ENCODE data around the gene RAB30.
"Not testable (repeated sequence)": the region's sequence is repeated elsewhere in the genome, so short reads cannot be mapped to it uniquely, and the experiment has no call there.

The RAB30 gene

GRCh38 chr11:83009999-83010398, 61.7 kb downstream of the RAB30 start:
- DNase-seq (ENCODE audit: low spot score): no peak

- DNase-seq (ENCODE audit: low spot score): not testable (repeated sequence)
Observed at GRCh38 chr11:83009136-83009535, 62.6 kb downstream of the RAB30 start.

- DNase-seq (ENCODE audit: low spot score): no peak
Observed at GRCh38 chr11:83008581-83008923, 63.1 kb downstream of the RAB30 start.

- DNase-seq (ENCODE audit: low spot score): no peak
Observed at GRCh38 chr11:83007909-83008580, 63.7 kb downstream of the RAB30 start.

- no peak for DNase-seq (ENCODE audit: low spot score)
Observed at GRCh38 chr11:83007477-83007876, 64.2 kb downstream of the RAB30 start.

GRCh38 chr11:83006877-83007330, 64.8 kb downstream of the RAB30 start:
- no peak for DNase-seq (ENCODE audit: low spot score)

- DNase-seq (ENCODE audit: low spot score): no peak
Observed at GRCh38 chr11:83004746-83005556, 66.7 kb downstream of the RAB30 start.

- no peak for DNase-seq (ENCODE audit: low spot score)
Observed at GRCh38 chr11:83002522-83002921, 69.2 kb downstream of the RAB30 start.

- DNase-seq (ENCODE audit: low spot score): no peak
Observed at GRCh38 chr11:83002053-83002452, 69.6 kb downstream of the RAB30 start.

GRCh38 chr11:83000381-83000780, 71.3 kb downstream of the RAB30 start:
- DNase-seq (ENCODE audit: low spot score): no peak

- DNase-seq (ENCODE audit: low spot score): no peak
Observed at GRCh38 chr11:82999232-82999631, 72.5 kb downstream of the RAB30 start.

GRCh38 chr11:82998697-82999096, 73.0 kb downstream of the RAB30 start:
- no peak for DNase-seq (ENCODE audit: low spot score)

- no peak for DNase-seq (ENCODE audit: low spot score)
Observed at GRCh38 chr11:82996966-82997606, 74.6 kb downstream of the RAB30 start.

GRCh38 chr11:82995754-82996398, 75.8 kb downstream of the RAB30 start:
- no peak for DNase-seq (ENCODE audit: low spot score)

GRCh38 chr11:82995235-82995634, 76.5 kb downstream of the RAB30 start:
- DNase-seq (ENCODE audit: low spot score): no peak

- DNase-seq (ENCODE audit: low spot score): no peak
Observed at GRCh38 chr11:82994604-82995230, 77.0 kb downstream of the RAB30 start.

GRCh38 chr11:82992223-82992622, 79.5 kb downstream of the RAB30 start:
- DNase-seq (ENCODE audit: low spot score): no peak

GRCh38 chr11:82989628-82990404, 81.9 kb downstream of the RAB30 start:
- DNase-seq (ENCODE audit: low spot score): no peak

- no peak for DNase-seq (ENCODE audit: low spot score)
Observed at GRCh38 chr11:82988936-82989627, 82.6 kb downstream of the RAB30 start.

GRCh38 chr11:82987997-82988396, 83.7 kb downstream of the RAB30 start:
- DNase-seq (ENCODE audit: low spot score): no peak

- DNase-seq (ENCODE audit: low spot score): no peak
Observed at GRCh38 chr11:82986446-82986845, 85.3 kb downstream of the RAB30 start.

All from germinal center (tissue), 1 donor.